ENCODE results near the gene COL6A3. TPM values are rescaled to one million over a fixed set of nuclear protein-coding genes. Genes with fewer than 3 reads are reported as not detected.

Gene COL6A3
- total RNA-seq, 1 experiment from 2014 or later: 0.86 TPM

- ChIA-PET CTCF (no interaction called here), POLR2A (ENCODE audit: low non-redundant PET) (no interaction called here)
- intact Hi-C loops (cut with micrococcal nuclease; ENCODE audit: unreplicated experiment): no loop called here
- no peaks in the 10 kb centered on the region for H3K27me3 ChIP-seq (replicated peaks; ENCODE audit: insufficient read depth, low read depth, low read length, poor library complexity)
- H3K9me3 ChIP-seq (ENCODE audit: low read depth, low read length, poor library complexity, severe bottlenecking): no peaks in the 10 kb centered on the region
- TF ChIP-seq CTCF (conservative IDR thresholded peaks at IDR 0.05; ENCODE audit: low read depth, low read length) (no peak), EZH2 (IDR thresholded peaks at IDR 0.05; ENCODE audit: borderline replicate concordance, low read depth, low read length, poor library complexity, severe bottlenecking) (no peak)
- no peaks in the 10 kb centered on the region for H3K36me3 ChIP-seq (ENCODE audit: insufficient read depth, low read length, poor library complexity, severe bottlenecking)
- peaks cover 15% of the 10 kb centered on the region for H3K4me1 ChIP-seq (ENCODE audit: insufficient read depth, low read length, poor library complexity, severe bottlenecking)
- BruUV-seq (replicated peaks): no TSS peak
- no peak overlapping the region for H3K4me3 ChIP-seq (ENCODE audit: low read depth, low read length, poor library complexity, severe bottlenecking)
- no peak overlapping the region for H3K27ac ChIP-seq (ENCODE audit: low read depth, low read length, poor library complexity, severe bottlenecking)
- DNase-seq (ENCODE audit: low spot score): no peak
Measured at GRCh38 chr2:237431837-237432236, 17.9 kb upstream of the COL6A3 start.

- no peaks in the 10 kb centered on the region for H3K36me3 ChIP-seq (ENCODE audit: insufficient read depth, low read length, poor library complexity, severe bottlenecking)
- TF ChIP-seq CTCF (conservative IDR thresholded peaks at IDR 0.05; ENCODE audit: low read depth, low read length) (no peak), EZH2 (IDR thresholded peaks at IDR 0.05; ENCODE audit: borderline replicate concordance, low read depth, low read length, poor library complexity, severe bottlenecking) (no peak)
- no peaks in the 10 kb centered on the region for H3K9me3 ChIP-seq (ENCODE audit: low read depth, low read length, poor library complexity, severe bottlenecking)
- no TSS peak for BruUV-seq (replicated peaks)
- no peak for DNase-seq (ENCODE audit: low spot score)
- H3K27ac ChIP-seq (ENCODE audit: low read depth, low read length, poor library complexity, severe bottlenecking): no peak overlapping the region
- POLR2A ChIA-PET (ENCODE audit: low non-redundant PET): no interaction called here
- CTCF ChIA-PET: no interaction called here
- no peaks in the 10 kb centered on the region for H3K27me3 ChIP-seq (replicated peaks; ENCODE audit: insufficient read depth, low read depth, low read length, poor library complexity)
- no peak overlapping the region for H3K4me3 ChIP-seq (ENCODE audit: low read depth, low read length, poor library complexity, severe bottlenecking)
- H3K4me1 ChIP-seq (ENCODE audit: insufficient read depth, low read length, poor library complexity, severe bottlenecking): peaks cover 15% of the 10 kb centered on the region
- intact Hi-C loops (cut with micrococcal nuclease; ENCODE audit: unreplicated experiment): no loop called here
Measured at GRCh38 chr2:237431372-237431771, 17.4 kb upstream of the COL6A3 start.

DNA sequence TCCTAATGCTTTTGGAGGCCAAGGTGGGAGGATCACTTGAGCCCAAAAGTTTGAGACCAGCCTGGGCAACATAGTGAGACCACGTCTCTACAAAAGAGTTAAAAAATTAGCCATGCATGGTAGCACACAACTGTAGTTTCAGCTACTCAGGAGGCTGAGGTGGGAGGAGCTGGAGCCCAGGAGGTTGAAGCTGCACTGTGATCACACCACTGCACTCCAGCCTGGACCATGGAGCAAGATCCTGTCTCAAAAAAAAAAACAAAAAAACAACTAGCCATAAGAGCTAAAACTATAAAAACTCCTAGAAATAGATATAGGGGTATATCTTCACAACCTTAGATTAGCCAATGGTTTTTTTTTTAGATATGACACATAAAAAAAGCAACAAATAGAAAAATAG is 16.9 kb upstream of the COL6A3 start:
- ChIA-PET POLR2A (ENCODE audit: low non-redundant PET) (no interaction called here), CTCF (no interaction called here)
- Histone ChIP-seq H3K9me3 (ENCODE audit: low read depth, low read length, poor library complexity, severe bottlenecking) (no peaks in the 10 kb centered on the region), H3K27ac (ENCODE audit: low read depth, low read length, poor library complexity, severe bottlenecking) (no peak overlapping the region), H3K27me3 (replicated peaks; ENCODE audit: insufficient read depth, low read depth, low read length, poor library complexity) (no peaks in the 10 kb centered on the region), H3K36me3 (ENCODE audit: insufficient read depth, low read length, poor library complexity, severe bottlenecking) (no peaks in the 10 kb centered on the region), H3K4me3 (ENCODE audit: low read depth, low read length, poor library complexity, severe bottlenecking) (no peak overlapping the region), H3K4me1 (ENCODE audit: insufficient read depth, low read length, poor library complexity, severe bottlenecking) (peaks cover 15% of the 10 kb centered on the region)
- TF ChIP-seq CTCF (conservative IDR thresholded peaks at IDR 0.05; ENCODE audit: low read depth, low read length) (no peak), EZH2 (IDR thresholded peaks at IDR 0.05; ENCODE audit: borderline replicate concordance, low read depth, low read length, poor library complexity, severe bottlenecking) (no peak)
- no TSS peak for BruUV-seq (replicated peaks)
- DNase-seq (ENCODE audit: low spot score): no peak
- intact Hi-C loops (cut with micrococcal nuclease; ENCODE audit: unreplicated experiment): no loop called here

Data from A673 (cell line).